Activated CD4-positive, alpha-beta memory T cell treated with anti-CD3 and anti-CD28 coated beads, Interleukin-2, amount 10 ng/mL, durations not matched to agents 7 days and 5 days (primary cell): Measurements from ENCODE around the gene AMZ1. TPM values are rescaled to one million over a fixed set of nuclear protein-coding genes. Genes with fewer than 3 reads are reported as not detected.
A peak's percentile ranks its signal among the peaks of the same experiment; 100 is the strongest.

ENCODE experiments used
- CTCF ChIA-PET: fragments of 350-600 bp; sonication (Branson Sonifier 250); formaldehyde crosslinking; loops from one replicate; lab custom pipeline; 2021; ENCODE audit warnings: antibody characterized with exemption, inconsistent platforms; lab: Charles Lee
- POLR2A ChIA-PET: fragments of 350-600 bp; sonication (Branson Sonifier 250); formaldehyde crosslinking; loops from one replicate; lab custom pipeline; 2021; ENCODE audit warnings: antibody characterized with exemption; lab: Charles Lee
- DNase-seq: peaks from one replicate; pipeline ENCODE4 v3.0.0-alpha.2; 2020
- H3K27ac Mint-ChIP-seq: one replicate; pipeline ENCODE4 v1.8.0; 2021; ENCODE audit warnings: mild to moderate bottlenecking, mixed read lengths
- H3K27me3 Mint-ChIP-seq: one replicate; pipeline ENCODE4 v1.8.0; 2021; ENCODE audit warnings: mixed read lengths
- H3K36me3 Mint-ChIP-seq: one replicate; pipeline ENCODE4 v1.8.0; 2021; ENCODE audit warnings: low read depth, mixed read lengths
- H3K4me1 Mint-ChIP-seq: one replicate; pipeline ENCODE4 v1.8.0; 2021; ENCODE audit warnings: mixed read lengths
- H3K4me3 Mint-ChIP-seq: one replicate; pipeline ENCODE4 v1.8.0; 2021; ENCODE audit warnings: mild to moderate bottlenecking, mixed read lengths
- H3K9me3 Mint-ChIP-seq: one replicate; pipeline ENCODE4 v1.8.0; 2021; ENCODE audit warnings: mixed read lengths
- total RNA-seq, 2 experiments: library from RNA; stranded (reverse); gene quantifications; one replicate each; pipeline ENCODE4 v1.2.3, GENCODE V29; 2021

The AMZ1 gene
- total RNA-seq, 2 experiments from 2014 or later = 0.78 to 0.88 TPM

- H3K27me3 Mint-ChIP-seq = no peaks in the 10 kb centered on the region
- peaks cover 15% of the 10 kb centered on the region for H3K4me1 Mint-ChIP-seq
- peak overlapping the region; percentile 68 for H3K27ac Mint-ChIP-seq
- H3K9me3 Mint-ChIP-seq = no peaks in the 10 kb centered on the region
- peak; percentile 61 for DNase-seq
- no peaks in the 10 kb centered on the region for H3K36me3 Mint-ChIP-seq
- peak overlapping the region; percentile 1 for H3K4me3 Mint-ChIP-seq
- ChIA-PET POLR2A (interaction anchor here (0.7 to 1.9 kb wide), 6 partner anchors 12 to 116 kb away, joined by 3 to 6 read pairs (median 3); partner anchors contain the start of gene TTYH3), CTCF (interaction anchor here (0.6 to 3.6 kb wide), 4 partner anchors 17 to 178 kb away, joined by 3 to 17 read pairs (median 4); no protein-coding TSS in a partner anchor)
Measured at GRCh38 chr7:2645274-2645868, 42.6 kb upstream of the AMZ1 start.

- Mint-ChIP-seq H3K4me3 (no peak overlapping the region), H3K36me3 (no peaks in the 10 kb centered on the region), H3K27ac (no peak overlapping the region), H3K27me3 (no peaks in the 10 kb centered on the region), H3K4me1 (peaks cover 15% of the 10 kb centered on the region), H3K9me3 (no peaks in the 10 kb centered on the region)
- POLR2A ChIA-PET = no interaction called here
- DNase-seq = no peak
- CTCF ChIA-PET = no interaction called here
Measured at GRCh38 chr7:2646336-2646679, 41.7 kb upstream of the AMZ1 start.

GRCh38 chr7:2646680-2647571, 41.1 kb upstream of the AMZ1 start:
- Mint-ChIP-seq H3K9me3 (no peaks in the 10 kb centered on the region), H3K4me3 (no peak overlapping the region), H3K27ac (no peak overlapping the region), H3K27me3 (no peaks in the 10 kb centered on the region), H3K4me1 (peaks cover 15% of the 10 kb centered on the region), H3K36me3 (no peaks in the 10 kb centered on the region)
- ChIA-PET POLR2A (no interaction called here), CTCF (no interaction called here)
- no peak for DNase-seq

GRCh38 chr7:2647594-2648172, 40.3 kb upstream of the AMZ1 start:
- H3K9me3 Mint-ChIP-seq = no peaks in the 10 kb centered on the region
- no peaks in the 10 kb centered on the region for H3K27me3 Mint-ChIP-seq
- ChIA-PET CTCF (no interaction called here), POLR2A (no interaction called here)
- H3K4me1 Mint-ChIP-seq = peaks cover 15% of the 10 kb centered on the region
- DNase-seq = no peak
- no peak overlapping the region for H3K27ac Mint-ChIP-seq
- H3K4me3 Mint-ChIP-seq = no peak overlapping the region
- no peaks in the 10 kb centered on the region for H3K36me3 Mint-ChIP-seq

- peaks cover 15% of the 10 kb centered on the region for H3K4me1 Mint-ChIP-seq
- DNase-seq = no peak
- no peaks in the 10 kb centered on the region for H3K36me3 Mint-ChIP-seq
- no peak overlapping the region for H3K4me3 Mint-ChIP-seq
- ChIA-PET CTCF (no interaction called here), POLR2A (no interaction called here)
- no peaks in the 10 kb centered on the region for H3K9me3 Mint-ChIP-seq
- no peak overlapping the region for H3K27ac Mint-ChIP-seq
- H3K27me3 Mint-ChIP-seq = no peaks in the 10 kb centered on the region
Measured at GRCh38 chr7:2649139-2649838, 38.7 kb upstream of the AMZ1 start.

GRCh38 chr7:2649991-2650390, 38.0 kb upstream of the AMZ1 start:
- Mint-ChIP-seq H3K4me1 (peaks cover 9% of the 10 kb centered on the region), H3K4me3 (no peak overlapping the region), H3K9me3 (no peaks in the 10 kb centered on the region), H3K36me3 (no peaks in the 10 kb centered on the region), H3K27ac (no peak overlapping the region), H3K27me3 (no peaks in the 10 kb centered on the region)
- POLR2A ChIA-PET = no interaction called here
- CTCF ChIA-PET = no interaction called here
- no peak for DNase-seq

GRCh38 chr7:2650451-2650850, 37.6 kb upstream of the AMZ1 start:
- peaks cover 4% of the 10 kb centered on the region for H3K4me1 Mint-ChIP-seq
- H3K36me3 Mint-ChIP-seq = no peaks in the 10 kb centered on the region
- ChIA-PET POLR2A (no interaction called here), CTCF (interaction anchor here (0.6 kb wide), 1 partner anchor 1145 kb away, joined by 5 read pairs; no protein-coding TSS in a partner anchor)
- H3K27me3 Mint-ChIP-seq = no peaks in the 10 kb centered on the region
- H3K4me3 Mint-ChIP-seq = no peak overlapping the region
- H3K27ac Mint-ChIP-seq = no peak overlapping the region
- no peak for DNase-seq
- no peaks in the 10 kb centered on the region for H3K9me3 Mint-ChIP-seq

GRCh38 chr7:2651336-2651735, 36.7 kb upstream of the AMZ1 start:
- no peak overlapping the region for H3K4me3 Mint-ChIP-seq
- POLR2A ChIA-PET = no interaction called here
- no peaks in the 10 kb centered on the region for H3K4me1 Mint-ChIP-seq
- no peak overlapping the region for H3K27ac Mint-ChIP-seq
- no peaks in the 10 kb centered on the region for H3K9me3 Mint-ChIP-seq
- H3K27me3 Mint-ChIP-seq = no peaks in the 10 kb centered on the region
- CTCF ChIA-PET = no interaction called here
- H3K36me3 Mint-ChIP-seq = no peaks in the 10 kb centered on the region
- DNase-seq = no peak

GRCh38 chr7:2651847-2652735, 35.9 kb upstream of the AMZ1 start:
- Mint-ChIP-seq H3K4me1 (no peaks in the 10 kb centered on the region), H3K4me3 (no peak overlapping the region), H3K27ac (no peak overlapping the region), H3K9me3 (no peaks in the 10 kb centered on the region), H3K36me3 (no peaks in the 10 kb centered on the region), H3K27me3 (no peaks in the 10 kb centered on the region)
- no peak for DNase-seq
- ChIA-PET POLR2A (no interaction called here), CTCF (interaction anchor here (1.4 kb wide), 1 partner anchor 58 kb away, joined by 5 read pairs; no protein-coding TSS in a partner anchor)

GRCh38 chr7:2652736-2653060, 35.3 kb upstream of the AMZ1 start:
- H3K27ac Mint-ChIP-seq = no peak overlapping the region
- no peaks in the 10 kb centered on the region for H3K4me1 Mint-ChIP-seq
- H3K9me3 Mint-ChIP-seq = no peaks in the 10 kb centered on the region
- ChIA-PET CTCF (interaction anchor here (1.4 kb wide), 1 partner anchor 57 kb away, joined by 5 read pairs; no protein-coding TSS in a partner anchor), POLR2A (interaction anchor here (0.7 kb wide), 1 partner anchor 9 kb away, joined by 3 read pairs; no protein-coding TSS in a partner anchor)
- no peaks in the 10 kb centered on the region for H3K27me3 Mint-ChIP-seq
- DNase-seq = no peak
- no peaks in the 10 kb centered on the region for H3K36me3 Mint-ChIP-seq
- no peak overlapping the region for H3K4me3 Mint-ChIP-seq

- Mint-ChIP-seq H3K27ac (no peak overlapping the region), H3K4me3 (no peak overlapping the region), H3K4me1 (no peaks in the 10 kb centered on the region), H3K9me3 (no peaks in the 10 kb centered on the region), H3K27me3 (no peaks in the 10 kb centered on the region), H3K36me3 (no peaks in the 10 kb centered on the region)
- DNase-seq = no peak
- ChIA-PET CTCF (interaction anchor here (0.5 kb wide), 1 partner anchor 23 kb away, joined by 3 read pairs; no protein-coding TSS in a partner anchor), POLR2A (interaction anchor here (1.8 kb wide), 1 partner anchor 22 kb away, joined by 4 read pairs; the partner anchor contains the start of gene TTYH3)
Measured at GRCh38 chr7:2654059-2654458, 33.9 kb upstream of the AMZ1 start.
